Stimulated activated naive CD8-positive, alpha-beta T cell treated with anti-CD3 and anti-CD28 coated beads, Interleukin-15, Interleukin-2, amounts not matched to agents 100 U/mL and 50 U/mL, for 24 hours (primary cell): ENCODE results near the gene GJC3.
"Not testable (repeated sequence)": the region's sequence is repeated elsewhere in the genome, so short reads cannot be mapped to it uniquely, and the experiment has no call there.

Experiments used
- ATAC-seq: fragments of 150-1000 bp; cut with Tn5 transposase; one replicate; pipeline ENCODE4 v1.10.0; 2021
- DNase-seq: peaks from one replicate; pipeline ENCODE4 v3.0.0; 2021

Gene GJC3

DNA sequence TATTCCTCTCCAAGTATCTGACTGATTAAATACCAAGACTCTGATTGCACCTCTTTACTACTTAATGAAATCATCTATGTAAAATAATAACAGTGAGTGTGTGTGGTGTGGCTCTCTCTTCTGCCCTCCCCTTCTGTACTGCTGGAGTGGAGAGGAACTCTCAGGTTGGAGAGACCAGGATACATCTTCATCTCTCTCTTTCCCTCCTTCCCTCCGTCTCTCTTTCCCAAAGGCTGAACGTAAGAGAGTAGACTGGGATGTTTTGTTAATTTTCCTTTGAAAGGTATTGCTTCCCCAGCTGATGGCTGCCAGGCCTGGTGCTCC is 272 bp upstream of the GJC3 start:
- DNase-seq = no peak
- no peak for ATAC-seq

DNA sequence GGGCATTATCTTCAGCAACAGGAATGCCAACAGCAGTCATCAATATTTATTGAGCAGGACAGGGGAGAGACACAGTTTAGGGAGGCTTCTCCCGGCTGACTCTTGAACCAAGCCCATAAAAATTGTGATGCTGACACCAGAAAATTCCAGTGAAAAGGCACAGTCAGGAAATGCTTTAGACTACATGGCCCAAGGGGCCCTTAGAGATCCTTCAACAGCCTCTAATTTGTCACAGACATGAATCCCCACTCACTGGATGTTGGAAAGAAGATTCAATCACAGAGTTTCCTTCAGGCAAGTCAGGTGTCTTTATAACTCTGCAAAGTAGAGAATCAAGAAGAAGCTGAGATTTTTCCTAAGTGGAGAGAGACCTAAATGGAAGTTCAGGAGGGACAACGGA is 1.2 kb downstream of the GJC3 start:
- ATAC-seq (no peak), DNase-seq (no peak)

DNA sequence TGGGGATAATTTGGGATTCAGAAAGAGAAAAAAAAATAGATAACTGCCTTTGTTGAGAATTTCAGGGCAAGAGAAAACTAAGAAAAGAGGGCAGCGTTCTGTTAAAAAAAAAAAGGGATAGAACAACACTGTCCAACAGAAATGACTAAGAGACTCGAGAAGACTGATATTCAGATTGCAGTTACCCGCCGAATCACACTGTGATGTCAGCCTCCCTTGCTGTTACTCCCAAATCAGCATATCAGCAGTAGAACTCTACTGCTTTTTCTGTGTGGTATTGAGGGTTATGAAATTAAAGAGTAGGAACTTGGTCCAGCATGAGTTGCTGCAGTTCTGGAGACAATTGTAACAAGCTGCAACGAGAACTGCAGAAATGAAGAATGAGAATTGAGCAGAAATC is 1.9 kb downstream of the GJC3 start:
- no peak for ATAC-seq
- no peak for DNase-seq

DNA sequence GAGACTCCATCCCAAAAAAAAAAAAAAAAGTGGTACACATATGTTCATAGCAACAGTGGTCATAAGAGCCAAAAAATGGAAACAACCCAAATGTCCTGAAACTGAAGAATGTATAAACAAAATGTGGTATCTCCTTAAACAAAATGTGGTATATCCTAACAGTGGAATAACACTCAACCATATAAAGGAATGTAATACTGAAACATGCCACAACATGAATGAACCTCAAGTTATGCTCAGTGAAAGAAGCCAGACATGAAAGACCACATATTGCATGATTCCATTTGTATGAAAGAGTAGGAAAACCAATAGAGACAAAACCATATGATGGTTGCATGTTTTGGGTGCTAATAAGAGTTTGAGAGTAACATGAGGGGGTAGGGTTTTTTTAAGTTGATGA is 3.1 kb downstream of the GJC3 start:
- no peak for ATAC-seq

DNA sequence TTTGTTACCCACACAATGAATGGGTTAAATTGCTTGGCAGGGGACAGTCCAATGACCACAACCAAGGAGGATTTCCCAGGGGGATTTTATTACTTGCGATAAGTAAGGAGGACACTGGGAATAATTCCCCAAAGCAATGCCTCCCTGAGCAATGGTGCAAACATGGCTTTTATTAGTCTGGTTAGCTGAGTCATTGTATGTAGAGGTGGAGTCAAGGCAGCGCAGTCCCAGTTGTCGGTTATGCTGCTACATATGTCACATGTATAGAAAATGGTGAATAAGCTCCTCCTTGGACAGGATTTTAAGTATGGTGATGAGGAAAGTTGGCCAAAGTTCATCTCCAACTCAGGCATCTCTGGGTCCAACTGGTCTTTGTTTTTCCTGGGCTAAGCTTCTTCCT is 6.2 kb downstream of the GJC3 start:
- no peak for ATAC-seq
- no peak for DNase-seq

More for the DNA sequence above, 3.1 kb downstream of the GJC3 start:
- DNase-seq = no peak

DNA sequence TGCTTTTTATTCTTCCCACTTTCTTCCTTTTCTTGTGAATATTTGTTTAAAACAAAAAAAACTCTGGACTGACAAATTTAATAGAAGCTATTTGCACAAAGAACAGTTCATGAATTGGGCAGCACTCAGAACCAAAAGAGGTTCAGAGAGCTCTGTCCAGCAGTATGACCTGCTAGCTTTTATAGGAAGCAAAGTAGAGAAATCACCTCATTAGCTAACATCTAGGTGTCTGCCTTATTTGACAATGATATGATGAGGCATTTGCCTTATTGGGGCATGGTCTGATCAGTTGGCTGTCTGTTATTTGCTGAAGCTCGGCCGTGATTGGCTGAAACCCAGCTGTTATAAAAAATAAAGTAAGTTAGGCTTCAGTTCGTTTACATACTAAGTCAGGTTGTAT is 9.3 kb downstream of the GJC3 start:
- no peak for DNase-seq
- no peak for ATAC-seq

DNA sequence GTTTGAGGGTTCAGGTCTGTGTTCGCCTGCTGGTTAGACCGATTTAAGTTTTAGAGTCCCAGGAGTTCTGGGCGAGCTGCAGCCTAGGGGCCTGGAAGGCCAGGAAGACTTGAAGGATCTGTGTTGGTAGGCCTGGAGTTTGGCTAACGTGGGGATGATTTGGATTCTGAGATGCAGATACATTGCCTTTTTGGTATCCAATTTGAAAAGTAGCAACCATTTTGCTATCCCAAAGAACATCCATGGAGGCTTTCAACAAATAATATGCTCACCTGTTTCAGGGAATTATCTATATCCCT is 9.7 kb downstream of the GJC3 start:
- no peak for ATAC-seq
- DNase-seq = no peak

DNA sequence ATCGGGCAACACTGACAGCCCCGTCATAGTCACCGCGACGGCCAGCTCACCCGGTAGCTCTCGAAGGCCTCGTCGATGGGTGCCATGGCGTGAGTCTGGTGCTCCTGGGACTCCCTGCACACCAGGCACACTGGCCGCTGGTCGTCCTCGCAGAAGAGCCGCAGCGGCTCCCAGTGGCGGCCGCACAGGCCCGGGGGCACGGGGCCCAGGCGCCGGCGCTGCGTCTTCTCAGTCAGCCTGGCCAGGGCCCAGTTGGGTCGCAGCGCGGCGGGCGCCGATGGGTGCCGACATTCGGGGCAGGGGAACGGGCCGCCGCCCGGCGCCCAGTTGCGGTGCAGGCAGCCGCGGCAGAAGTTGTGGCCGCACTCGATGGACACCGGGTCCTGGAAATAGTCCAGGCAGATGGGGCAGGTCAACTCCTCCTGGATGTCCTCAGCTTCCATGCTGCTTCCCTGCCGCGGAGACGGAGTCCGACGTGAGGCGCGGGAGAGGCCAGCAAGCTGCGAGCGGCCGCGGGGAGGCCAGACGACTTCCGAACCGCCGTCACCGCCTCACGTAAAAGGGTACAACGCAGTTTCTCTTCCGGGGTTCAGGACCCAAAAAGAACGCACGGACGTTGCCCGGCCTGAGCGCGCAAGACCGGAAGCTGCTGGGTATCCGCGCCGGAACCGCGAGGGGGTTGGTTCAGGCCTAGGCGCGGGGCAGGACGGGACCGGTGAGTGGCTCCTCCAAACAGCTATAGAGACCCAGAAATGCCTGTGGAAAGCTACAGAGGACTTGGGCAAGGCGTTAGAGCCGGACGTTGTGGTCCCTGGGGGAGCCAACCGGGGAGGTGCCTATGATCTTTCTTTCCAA is 10.2 kb downstream of the GJC3 start, which contains the start of gene TRIM4:
Gene TRIM4 (minus strand): TSS at position 572 of the 855 bp plus-strand sequence. CDS start 129 bp downstream, at position 443.
- ATAC-seq (peak; percentile 100), DNase-seq (peak; percentile 92)

DNA sequence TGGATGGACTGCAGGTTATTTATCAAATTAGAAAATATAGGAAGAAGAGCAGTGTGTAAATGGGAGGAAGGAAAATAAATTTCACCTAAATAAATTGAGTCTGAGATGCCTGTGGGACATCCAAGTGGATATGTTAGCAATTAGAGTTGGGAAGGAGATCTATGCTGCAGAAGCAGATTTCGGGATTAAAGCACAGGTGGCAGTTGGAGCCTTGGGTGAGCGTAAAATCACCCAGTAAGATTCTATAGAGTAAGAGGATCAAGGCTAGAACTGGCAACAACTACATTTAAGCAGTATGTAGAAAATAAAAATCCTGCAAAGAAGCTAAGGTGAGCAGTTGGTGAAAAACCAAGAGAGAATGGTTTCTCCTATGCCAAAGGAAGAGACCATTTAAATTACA is 18.4 kb downstream of the GJC3 start:
- DNase-seq (no peak), ATAC-seq (no peak)

DNA sequence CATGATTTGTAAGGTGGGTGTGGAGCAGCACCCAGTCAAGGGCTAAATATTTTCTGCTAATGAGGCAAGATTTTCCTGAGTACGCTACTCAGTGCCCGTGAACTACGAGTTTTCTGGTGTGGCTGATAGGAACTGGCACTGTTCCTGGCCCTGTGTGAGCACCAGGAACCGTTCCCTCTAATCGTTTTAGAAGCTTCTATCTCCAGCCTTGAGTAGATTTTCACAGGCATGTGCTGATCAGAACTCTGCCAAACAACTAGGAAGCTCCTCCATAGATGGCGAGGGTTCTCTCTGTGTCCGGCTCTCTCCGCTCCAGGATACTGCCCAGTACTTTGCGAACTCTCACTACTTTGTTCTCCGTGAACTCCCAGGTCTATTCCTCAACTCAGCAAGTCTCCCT is 27.8 kb downstream of the GJC3 start:
- DNase-seq = no peak
- no peak for ATAC-seq

DNA sequence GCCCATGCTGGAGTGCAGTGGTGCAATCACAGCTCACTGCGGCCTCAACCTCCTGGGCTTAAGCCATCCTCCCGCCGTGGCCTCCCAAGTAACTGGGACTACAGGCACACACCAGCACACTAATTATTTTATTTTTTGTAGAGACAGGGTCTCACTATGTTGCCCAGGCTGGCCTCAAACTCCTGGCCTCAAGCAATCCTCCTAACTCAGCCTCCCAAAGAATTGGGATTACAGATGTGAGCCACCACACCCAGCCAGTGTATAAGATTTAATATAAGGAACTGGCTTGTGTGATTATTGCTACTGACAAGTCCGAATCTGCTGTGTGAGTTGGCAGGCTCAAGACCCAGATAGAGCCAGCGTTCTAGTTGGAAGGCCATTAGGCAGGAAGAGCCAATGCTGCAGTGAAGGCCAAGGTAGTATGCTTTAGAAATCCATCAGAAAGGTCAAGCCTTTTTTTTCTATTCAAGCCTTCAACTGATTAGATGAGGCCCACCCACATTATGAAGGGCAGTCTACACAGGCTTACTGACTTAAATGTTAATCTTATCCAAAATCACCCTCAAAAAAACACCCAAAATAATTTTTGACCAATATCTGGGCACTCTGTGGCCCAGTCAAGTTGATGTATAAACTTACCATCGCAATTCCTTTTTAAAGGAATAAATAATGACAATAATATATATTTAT is 29.4 kb downstream of the GJC3 start:
- DNase-seq (no peak), ATAC-seq (no peak)

DNA sequence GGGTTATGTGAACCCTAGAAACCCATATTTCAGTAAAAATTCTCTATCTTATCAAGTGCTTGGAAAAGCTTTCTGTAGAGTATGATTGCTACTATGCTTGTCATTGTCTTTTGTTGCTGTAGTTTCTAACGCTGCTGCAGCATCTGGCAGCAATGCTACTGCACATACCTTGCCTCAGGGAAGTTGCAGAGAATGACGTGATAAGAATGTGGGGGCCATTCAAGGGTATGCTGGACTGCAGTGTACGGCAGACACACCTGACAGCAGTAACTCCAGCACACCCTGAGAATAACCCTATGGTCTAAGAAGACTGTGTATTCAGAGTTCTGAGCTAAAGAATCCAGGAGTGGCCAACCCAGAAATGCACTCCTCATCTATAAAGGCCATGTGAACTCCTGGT is 30.6 kb downstream of the GJC3 start:
- ATAC-seq = no peak
- DNase-seq = no peak

DNA sequence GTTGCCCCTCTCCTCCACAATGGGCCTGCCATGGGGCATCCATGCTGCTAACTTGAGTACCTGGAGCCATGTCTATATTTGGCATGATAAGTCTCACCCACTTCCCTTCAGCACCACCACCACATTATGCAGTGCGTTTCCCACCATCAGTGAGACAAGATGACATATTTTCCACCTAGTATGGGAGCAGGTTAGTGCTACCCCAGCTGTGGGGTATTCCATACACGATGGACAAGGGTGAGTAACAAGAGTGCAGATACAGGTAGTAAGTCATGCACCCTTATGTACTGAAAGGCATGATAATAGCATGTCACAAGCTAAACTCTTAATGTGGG is 31.4 kb downstream of the GJC3 start:
- DNase-seq (no peak), ATAC-seq (no peak)

DNA sequence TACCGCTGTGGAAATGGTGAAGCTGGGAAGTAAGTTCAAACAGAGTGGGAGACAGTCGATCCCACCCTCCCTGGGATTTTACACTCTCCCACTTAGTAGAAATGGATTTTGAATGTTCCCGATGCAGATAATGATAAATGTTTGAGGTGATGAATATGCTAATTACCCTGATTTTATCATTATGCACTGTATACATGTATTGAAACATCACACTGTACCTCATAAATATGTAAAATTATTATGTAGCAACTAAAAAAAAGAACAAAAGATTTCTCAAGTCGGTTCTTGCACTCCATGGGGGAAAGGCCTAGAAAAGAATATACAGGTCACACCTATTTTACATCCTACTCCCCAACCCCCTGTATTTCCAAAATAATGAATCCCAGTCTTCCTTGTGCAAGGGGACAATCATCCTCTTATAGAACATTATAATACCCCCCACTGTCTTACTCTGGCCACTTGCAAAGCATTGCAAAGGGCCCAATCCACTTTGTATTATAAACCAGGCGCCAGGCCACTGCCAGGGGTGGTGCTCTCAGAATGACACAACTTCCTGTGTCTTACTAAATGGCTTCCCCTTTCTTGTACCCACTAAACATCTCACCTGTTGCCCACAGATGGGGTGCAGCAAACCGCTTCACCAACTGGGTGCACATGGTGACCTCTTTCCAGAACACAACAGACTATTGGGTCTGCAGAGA is 31.9 kb downstream of the GJC3 start:
- DNase-seq (no peak), ATAC-seq (no peak)

DNA sequence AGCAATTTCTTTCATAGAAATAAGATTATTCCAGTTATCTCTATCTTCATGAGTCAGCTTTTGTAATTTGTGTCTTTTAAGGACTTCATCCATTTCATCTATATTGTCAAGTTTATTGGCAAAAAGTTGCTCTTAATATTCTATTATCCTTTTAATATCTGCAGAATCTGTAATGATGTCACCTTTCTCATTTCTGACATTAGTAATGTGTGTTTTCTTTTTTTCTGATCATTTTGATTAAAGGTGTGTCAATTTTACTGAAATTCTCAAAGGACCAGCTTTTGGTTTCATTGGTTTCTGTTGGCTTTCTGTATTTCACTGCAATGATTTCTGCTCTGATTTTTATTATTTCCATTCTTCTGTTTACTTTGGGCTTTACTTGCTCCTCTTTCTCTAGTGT is 34.7 kb downstream of the GJC3 start:
- DNase-seq (no peak), ATAC-seq (no peak)

DNA sequence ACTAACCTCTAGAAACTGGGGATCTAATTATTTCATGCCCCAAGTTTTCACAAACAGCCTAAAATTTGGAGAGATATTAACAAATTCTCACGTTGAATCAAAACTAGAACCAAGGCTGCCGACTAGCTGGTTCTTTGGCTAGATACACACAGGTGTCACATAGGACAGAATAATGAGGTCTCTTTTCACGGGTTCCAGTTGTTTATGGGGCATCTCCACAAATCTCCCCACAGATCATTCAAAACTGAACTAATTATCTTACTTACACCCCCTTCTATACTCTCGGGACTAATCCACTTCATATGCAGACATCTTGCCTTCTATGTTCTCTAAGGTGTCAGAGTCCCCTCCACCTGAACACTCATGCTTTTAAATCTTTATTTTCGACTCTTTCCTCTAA is 36.1 kb downstream of the GJC3 start:
- ATAC-seq = no peak
- no peak for DNase-seq

DNA sequence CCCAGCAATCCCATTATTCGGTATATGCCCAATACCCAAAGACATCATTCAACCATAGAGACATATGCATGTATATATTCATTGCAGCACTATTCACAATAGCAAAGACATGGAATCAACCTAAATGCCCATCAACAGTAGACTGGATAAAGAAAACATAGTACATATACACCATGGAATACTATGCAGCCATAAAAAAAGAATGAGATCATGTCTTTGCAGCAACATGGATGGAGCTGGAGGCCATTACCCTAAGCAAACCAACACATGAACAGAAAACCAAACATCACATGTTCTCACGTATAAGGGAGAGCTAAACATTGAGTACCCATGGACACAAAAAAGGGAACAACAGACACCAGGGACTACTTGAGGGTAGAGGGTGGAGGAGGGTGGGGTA is 39.1 kb downstream of the GJC3 start:
- DNase-seq, ATAC-seq: not testable (repeated sequence)

DNA sequence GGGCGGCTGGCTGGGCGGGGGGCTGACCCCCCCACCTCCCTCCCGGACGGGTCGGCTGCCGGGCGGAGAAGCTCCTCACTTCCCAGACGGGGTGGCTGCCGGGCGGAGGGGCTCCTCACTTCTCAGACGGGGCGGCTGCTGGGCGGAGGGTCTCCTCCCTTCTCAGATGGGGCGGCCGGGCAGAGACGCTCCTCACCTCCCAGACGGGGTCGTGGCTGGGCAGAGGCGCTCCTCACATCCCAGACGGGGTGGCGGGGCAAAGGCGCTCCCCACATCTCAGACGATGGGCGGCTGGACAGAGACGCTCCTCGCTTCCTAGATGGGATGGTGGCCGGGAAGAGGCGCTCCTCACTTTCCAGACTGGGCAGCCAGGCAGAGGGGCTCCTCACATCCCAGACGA is 41.1 kb downstream of the GJC3 start:
- not testable (repeated sequence) for DNase-seq, ATAC-seq

DNA sequence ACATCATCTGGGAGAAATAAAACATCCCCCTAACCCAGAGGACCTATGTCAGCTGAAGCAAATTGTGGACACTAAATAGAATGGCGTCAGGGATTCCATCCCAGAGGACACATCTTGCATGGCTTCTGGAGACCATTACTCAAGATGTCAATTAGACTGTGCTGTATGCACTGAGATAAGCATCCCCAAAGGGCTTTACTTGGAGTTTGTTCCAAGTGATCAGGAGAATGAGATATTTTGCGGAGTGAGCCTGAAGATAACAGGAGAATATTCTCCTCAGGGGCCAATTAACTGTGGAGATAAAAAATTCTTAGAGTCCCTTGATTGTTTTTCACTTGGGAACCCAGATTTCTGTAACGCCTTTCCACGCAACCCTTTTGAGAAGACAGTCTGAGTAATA is 48.0 kb downstream of the GJC3 start:
- ATAC-seq = no peak
- DNase-seq = no peak

DNA sequence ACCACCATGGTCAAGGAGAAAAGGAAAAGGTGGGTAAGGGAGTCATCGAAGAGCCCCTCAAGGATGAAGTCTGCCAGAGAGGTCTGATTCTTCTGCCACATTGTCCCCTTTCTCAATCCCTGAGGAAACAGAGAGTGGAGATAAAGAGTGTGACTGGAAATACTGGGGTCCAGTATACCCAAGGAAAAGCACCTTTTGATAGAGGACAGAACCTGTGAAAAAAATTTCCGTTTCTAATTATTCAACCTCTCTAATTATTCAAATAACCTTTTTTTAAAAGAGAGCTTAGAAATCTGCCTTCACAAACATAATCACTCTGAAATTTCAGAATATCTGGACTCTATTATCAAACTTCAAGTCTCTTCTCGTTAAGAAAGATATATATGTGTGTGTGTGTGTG is 52.5 kb downstream of the GJC3 start, which contains the start of gene OR2AE1:
Gene OR2AE1 (minus strand): TSS at position 101 of the 400 bp plus-strand sequence. CDS start 0 bp downstream, at position 101.
- ATAC-seq = no peak
- no peak for DNase-seq

DNA sequence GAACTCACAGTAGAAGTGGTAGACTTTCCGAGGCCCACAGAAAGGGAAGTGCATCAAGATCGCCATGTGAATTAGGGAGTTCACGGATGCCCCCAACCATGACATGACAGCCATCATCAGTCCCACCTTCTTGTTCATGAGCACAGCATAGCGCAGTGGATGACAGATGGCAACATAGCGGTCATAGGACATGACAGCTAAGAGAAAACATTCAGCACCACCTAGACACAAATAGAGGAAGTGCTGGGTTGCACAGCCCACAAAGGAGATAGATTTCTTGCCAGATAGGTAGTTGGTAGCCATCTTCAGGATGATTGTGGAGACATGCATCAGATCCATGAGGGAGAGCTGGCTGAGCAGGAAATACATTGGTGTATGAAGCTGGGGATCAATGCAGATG is 52.9 kb downstream of the GJC3 start:
- DNase-seq (no peak), ATAC-seq (no peak)
